Measurements from ENCODE around the gene RPL3.

- TF ChIP-seq CTCF (IDR thresholded peaks at IDR 0.05) = no peak
- no peak for TF ChIP-seq POLR2A (IDR thresholded peaks at IDR 0.05)
Measured at GRCh38 chr22:39355080-39355479, 35.7 kb upstream of the RPL3 start.

All from testis (tissue), 2 donors.